HepG2 (cell line): ENCODE measurements around the gene FIS1. TPM values are rescaled to one million over a fixed set of nuclear protein-coding genes. Genes with fewer than 3 reads are reported as not detected.

ENCODE experiments used
- ATAC-seq: fragments of 200-7000 bp; cut with Tn5 transposase; 3 replicates; pipeline ENCODE4 v1.9.1; 2020; ENCODE audit warnings: mild to moderate bottlenecking, moderate library complexity
- BruUV-seq: library from RNA; stranded (reverse); fragments of 400-500 nt; replicated peaks from 2 replicates; lab custom pipeline; 2021; lab: Mats Ljungman, UMichigan
- CTCF ChIA-PET: fragments of 300-600 bp; formaldehyde crosslinking; extraction: SDS; loops from one replicate; lab custom pipeline; 2021; ENCODE audit warnings: low total read pairs, inconsistent platforms, low intra/inter-chr PET ratio; lab: Yijun Ruan, JAX
- POLR2A ChIA-PET: fragments of 350-600 bp; sonication (Branson Sonifier 250); formaldehyde crosslinking; loops from one replicate; lab custom pipeline; 2020; ENCODE audit warnings: antibody characterized with exemption, inconsistent platforms; lab: Yijun Ruan, JAX
- DNase-seq: peaks from one replicate; pipeline ENCODE4 v3.0.0-alpha.2; 2015; ENCODE audit warnings: low spot score
- FAIRE-seq: peaks from 3 replicates; lab custom pipeline; 2011; peaks lifted over from hg19 to GRCh38; lab: Jason Lieb, UNC
- H2AFZ ChIP-seq: one replicate; pipeline ENCODE4 v1.6.1; 2011; ENCODE audit warnings: low read length, inconsistent platforms
- H3K27ac ChIP-seq: fragments of 300-600 bp; 3 replicates; pipeline ENCODE4 v1.8.0; 2011; ENCODE audit warnings: mixed run types, mild to moderate bottlenecking, mixed read lengths, low read length, inconsistent platforms; ENCODE audit not compliant: insufficient read depth; ENCODE audit errors: extremely low read length
- H3K27me3 ChIP-seq, 2 experiments: fragments of 200-600 bp in 1 of 2; 2 replicates in 1 of 2; 3 replicates in 1 of 2; pipeline versions ENCODE4 v1.6.0 to v1.8.0; 2011; ENCODE audit warnings: low read length in 2 of 2, mild to moderate bottlenecking in 2 of 2, moderate library complexity in 2 of 2, inconsistent platforms in 1 of 2; ENCODE audit not compliant: insufficient read depth in 2 of 2, control insufficient read depth in 1 of 2
- H3K36me3 ChIP-seq, 2 experiments: fragments of 200-600 bp in 1 of 2; replicated peaks in 1 of 2; 2 replicates in 1 of 2; 3 replicates in 1 of 2; pipeline versions ENCODE4 v1.5.1 to v1.8.0; 2011; ENCODE audit warnings: low read length in 2 of 2, inconsistent platforms in 1 of 2; ENCODE audit not compliant: insufficient read depth in 2 of 2, control insufficient read depth in 1 of 2
- H3K4me1 ChIP-seq: 2 replicates; pipeline ENCODE4 v1.5.1; 2012; ENCODE audit warnings: low read length, inconsistent platforms; ENCODE audit not compliant: insufficient read depth
- H3K4me2 ChIP-seq: 2 replicates; pipeline ENCODE4 v1.6.0; 2011; ENCODE audit warnings: low read depth, low read length, inconsistent platforms
- H3K4me3 ChIP-seq, 3 experiments: fragments of 200-600 bp in 1 of 3; sonication (generic), shearing (Covaris generic) in 1 of 3; replicated peaks in 1 of 3; 2 replicates each; pipeline ENCODE4 v1.5.1; 2011 to 2016; ENCODE audit warnings: low read length in 3 of 3, inconsistent platforms in 2 of 3, low read depth in 2 of 3, mild to moderate bottlenecking in 2 of 3, control low read depth in 1 of 3, mixed read lengths in 1 of 3; ENCODE audit not compliant: insufficient read depth in 1 of 3
- H3K79me2 ChIP-seq: one replicate; pipeline ENCODE4 v1.6.1; 2011; ENCODE audit warnings: low read length, inconsistent platforms; ENCODE audit not compliant: insufficient read depth
- H3K9ac ChIP-seq: 2 replicates; pipeline ENCODE4 v1.6.0; 2011; ENCODE audit warnings: mild to moderate bottlenecking, low read depth, low read length, inconsistent platforms; ENCODE audit not compliant: insufficient read depth
- H3K9me3 ChIP-seq: 2 replicates; pipeline ENCODE4 v1.5.1; 2012; ENCODE audit warnings: mild to moderate bottlenecking, low read length
- H4K20me1 ChIP-seq: 2 replicates; pipeline ENCODE4 v1.6.0; 2011; ENCODE audit warnings: inconsistent platforms, mild to moderate bottlenecking, low read length, moderate library complexity; ENCODE audit not compliant: insufficient read depth
- ATF7-NPFF ChIP-seq: sonication (generic); formaldehyde crosslinking; IDR thresholded peaks from 2 replicates; pipeline ENCODE4 v1.8.1; 2023; ENCODE audit warnings: mild to moderate bottlenecking, low read depth, missing genetic modification reagents, moderate library complexity
- CCAR2 ChIP-seq: fragments of 200-400 bp; formaldehyde crosslinking; optimal IDR thresholded peaks from 2 replicates; pipeline ENCODE3; 2018; ENCODE audit warnings: low read depth, mild to moderate bottlenecking, low read length, moderate library complexity
- CREM ChIP-seq, 2 experiments: sonication (generic) in 1 of 2; formaldehyde crosslinking in 1 of 2; IDR thresholded peaks; 2 replicates each; pipeline versions ENCODE4 v1.4.0 to v1.6.1; 2016 to 2020; ENCODE audit warnings: antibody characterized with exemption in 1 of 2, mild to moderate bottlenecking in 1 of 2, missing genetic modification reagents in 1 of 2
- MAZ ChIP-seq, 2 experiments: sonication (generic) in 1 of 2; formaldehyde crosslinking in 1 of 2; IDR thresholded peaks; 2 replicates each; pipeline versions ENCODE4 v1.5.0 to v1.6.1; 2012 to 2020; ENCODE audit warnings: low read depth in 2 of 2, mild to moderate bottlenecking in 2 of 2, borderline replicate concordance in 1 of 2, improper control_type of control experiment in 1 of 2, low read length in 1 of 2, missing genetic modification reagents in 1 of 2, moderate library complexity in 1 of 2
- MYNN ChIP-seq: sonication (generic); formaldehyde crosslinking; IDR thresholded peaks from 2 replicates; pipeline ENCODE4 v1.4.0; 2020; ENCODE audit warnings: mild to moderate bottlenecking, low read depth, missing genetic modification reagents
- PCBP1 ChIP-seq: fragments of 200-400 bp; formaldehyde crosslinking; IDR thresholded peaks from 2 replicates; pipeline ENCODE4 v1.6.1; 2017; ENCODE audit warnings: mild to moderate bottlenecking, low read depth, low read length, borderline replicate concordance
- POLR2G ChIP-seq: fragments of 200-400 bp; formaldehyde crosslinking; IDR thresholded peaks from 2 replicates; pipeline ENCODE4 v1.6.1; 2018; ENCODE audit warnings: mild to moderate bottlenecking, low read depth, low read length, moderate library complexity
- YEATS4 ChIP-seq: sonication (generic); formaldehyde crosslinking; IDR thresholded peaks from 2 replicates; pipeline ENCODE4 v1.4.0; 2020; ENCODE audit warnings: missing genetic modification reagents, borderline replicate concordance
- ZNF430 ChIP-seq: sonication (generic); formaldehyde crosslinking; IDR thresholded peaks from 2 replicates; pipeline ENCODE4 v1.9.0; 2021; ENCODE audit warnings: mild to moderate bottlenecking, missing genetic modification reagents
- ZNF530 ChIP-seq: sonication (generic); formaldehyde crosslinking; IDR thresholded peaks from 2 replicates; pipeline ENCODE4 v1.5.0; 2020; ENCODE audit warnings: low read depth, mild to moderate bottlenecking, missing genetic modification reagents
- WGBS: methylation state at CpG from one replicate; pipeline ENCODE4 v1.1.6; 2017; ENCODE audit warnings: low lambda C conversion rate; 5-methylcytosine and 5-hydroxymethylcytosine counted together
- in situ Hi-C: cut with HindIII; loops from 2 replicates; pipeline ENCODE4 v1.10.0; 2017; ENCODE audit warnings: low pct_unique_long_range_greater_than_20kb; ENCODE audit not compliant: extremely low pct_ligation_motif_present
- intact Hi-C: fragments of 100-400 bp; cut with micrococcal nuclease; formaldehyde crosslinking; loops from one replicate; pipeline ENCODE4 v1.10.0; 2022; ENCODE audit not compliant: unreplicated experiment
- polyA plus RNA-seq, 8 experiments: library from polyadenylated mRNA; depleted of rRNA in 3 of 8; stranded (reverse) in 7 of 8; unstranded in 1 of 8; fragments of >200 nt; fragmentation: Illumina TruSeq in 4 of 8; extraction: Trizol in 4 of 8; gene quantifications; 2 replicates each; pipeline versions ENCODE4 v1.2.1 to v1.2.3, GENCODE V29; 2011 to 2016; ENCODE audit warnings: low read depth in 4 of 8, missing spikeins in 1 of 8, mixed read lengths in 1 of 8; ENCODE audit not compliant: insufficient read depth in 1 of 8
- total RNA-seq, 5 experiments: library from RNA; depleted of rRNA; stranded (reverse); fragments of >200 nt; fragmentation: Illumina TruSeq; extraction: Trizol; gene quantifications; 2 replicates each; pipeline ENCODE4 v1.2.3, GENCODE V29; 2016; ENCODE audit warnings: low read depth in 1 of 5
- TF ChIP-seq, protein P1 (sequence below): sonication (generic); formaldehyde crosslinking; IDR thresholded peaks from 2 replicates; pipeline ENCODE4 v1.5.0; 2020; ENCODE audit warnings: mild to moderate bottlenecking, missing genetic modification reagents

The FIS1 gene
- total and polyA plus RNA-seq, 2 of the 13 experiments (the other 11 are each of a cell fraction or from before 2014, with no cell fraction given): 97.5 to 101 TPM

DNA sequence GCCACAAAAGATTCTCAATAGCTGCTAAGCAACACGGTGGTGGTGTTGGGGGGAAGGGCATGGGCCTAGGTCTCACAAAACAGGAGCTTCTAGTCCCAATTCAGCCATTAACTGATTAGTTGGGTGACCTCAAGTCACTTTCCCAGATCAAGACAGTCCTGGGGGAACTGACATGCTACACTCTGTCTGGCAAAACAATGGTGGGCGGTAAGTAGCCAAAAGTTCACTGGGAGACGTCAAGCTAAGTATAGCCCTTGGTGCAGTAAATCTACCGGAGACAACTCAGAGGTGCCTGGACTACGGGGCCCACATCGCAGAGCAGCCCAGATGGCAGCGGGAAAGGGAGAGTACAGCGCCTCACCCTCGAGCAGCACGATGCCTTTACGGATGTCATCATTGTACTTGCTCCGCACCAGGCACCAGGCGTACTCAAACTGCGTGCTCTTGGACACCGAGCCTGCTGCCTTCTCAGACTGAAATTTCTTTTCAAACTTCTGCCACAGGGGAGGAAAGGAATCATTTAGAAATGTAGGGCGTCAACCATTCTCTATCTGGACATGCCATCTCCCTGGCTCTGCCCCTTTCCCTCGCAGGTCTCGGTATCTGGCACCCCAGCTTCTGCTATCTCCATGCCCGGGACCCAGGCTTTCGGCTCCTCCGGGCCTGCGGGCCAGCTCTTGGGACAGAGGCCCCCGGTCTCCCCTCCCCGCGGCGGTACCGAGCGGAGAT lies 1.1 kb downstream of the FIS1 start (continued):
- TF ChIP-seq ATF7-NPFF (CRISPR knock-in tag) (0 out of 2 replicates have a peak, but pooled peaks have one; percentile 50), MAZ (IDR thresholded peaks at IDR 0.05; ENCODE audit: borderline replicate concordance, low read depth, low read length) (0 out of 2 replicates have a peak, but pooled peaks have one; percentile 28), MAZ (CRISPR knock-in tag; IDR thresholded peaks at IDR 0.05; ENCODE audit: low read depth) (no peak)
- TF ChIP-seq, all 625 proteins: peak for 34

GRCh38 chr7:101241443-101242349 lies 3.2 kb downstream of the FIS1 start:
- no peak overlapping the region for H2AFZ ChIP-seq
- BruUV-seq: no TSS peak
- no peak overlapping the region for H3K4me3 ChIP-seq
- ATAC-seq: no peak
- in situ Hi-C loops (no loop called here), intact Hi-C loops (no loop called here)
- no peak overlapping the region for H3K27ac ChIP-seq
- ChIA-PET POLR2A (interaction anchor here (0.6 kb wide), 1 partner anchor 41 kb away, joined by 3 read pairs; the partner anchor contains the start of gene MOGAT3), CTCF (no interaction called here)
- peaks cover 8 to 20% of the 10 kb centered on the region in 2 experiments; a peak in 4 of 5 replicates for H3K36me3 ChIP-seq
- 96% methylated on average over 16 of the region's 16 CpGs for WGBS
- no peaks in the 10 kb centered on the region for H3K27me3 ChIP-seq
- peaks cover 21% of the 10 kb centered on the region for H3K79me2 ChIP-seq
- no peaks in the 10 kb centered on the region for H3K9me3 ChIP-seq
- H3K4me1 ChIP-seq: peaks cover 53% of the 10 kb centered on the region
- no peak overlapping the region for H3K4me2 ChIP-seq
- no peak overlapping the region for H3K9ac ChIP-seq
- DNase-seq: no peak
- no peak for FAIRE-seq
- H4K20me1 ChIP-seq: no peaks in the 10 kb centered on the region
- no peak for TF ChIP-seq CCAR2
- TF ChIP-seq YEATS4 (CRISPR knock-in tag): no peak
- TF ChIP-seq ZNF530 (CRISPR knock-in tag): no peak
- TF ChIP-seq, protein P1, sequence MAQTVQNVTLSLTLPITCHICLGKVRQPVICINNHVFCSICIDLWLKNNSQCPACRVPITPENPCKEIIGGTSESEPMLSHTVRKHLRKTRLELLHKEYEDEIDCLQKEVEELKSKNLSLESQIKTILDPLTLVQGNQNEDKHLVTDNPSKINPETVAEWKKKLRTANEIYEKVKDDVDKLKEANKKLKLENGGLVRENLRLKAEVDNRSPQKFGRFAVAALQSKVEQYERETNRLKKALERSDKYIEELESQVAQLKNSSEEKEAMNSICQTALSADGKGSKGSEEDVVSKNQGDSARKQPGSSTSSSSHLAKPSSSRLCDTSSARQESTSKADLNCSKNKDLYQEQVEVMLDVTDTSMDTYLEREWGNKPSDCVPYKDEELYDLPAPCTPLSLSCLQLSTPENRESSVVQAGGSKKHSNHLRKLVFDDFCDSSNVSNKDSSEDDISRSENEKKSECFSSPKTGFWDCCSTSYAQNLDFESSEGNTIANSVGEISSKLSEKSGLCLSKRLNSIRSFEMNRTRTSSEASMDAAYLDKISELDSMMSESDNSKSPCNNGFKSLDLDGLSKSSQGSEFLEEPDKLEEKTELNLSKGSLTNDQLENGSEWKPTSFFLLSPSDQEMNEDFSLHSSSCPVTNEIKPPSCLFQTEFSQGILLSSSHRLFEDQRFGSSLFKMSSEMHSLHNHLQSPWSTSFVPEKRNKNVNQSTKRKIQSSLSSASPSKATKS (CRISPR knock-in tag): no peak
- no peak for TF ChIP-seq MYNN
- no peak for TF ChIP-seq POLR2G
- no peak for TF ChIP-seq PCBP1
- TF ChIP-seq ZNF430 (CRISPR knock-in tag): no peak
- TF ChIP-seq CREM (IDR thresholded peaks at IDR 0.05): no peak
- TF ChIP-seq CREM (CRISPR knock-in tag; IDR thresholded peaks at IDR 0.05): no peak
